NCI-H460 (cell line): ENCODE data around the gene MED25. TPM values are rescaled to one million over a fixed set of nuclear protein-coding genes. Genes with fewer than 3 reads are reported as not detected.
A peak's percentile ranks its signal among the peaks of the same experiment; 100 is the strongest.

Experiments used
- DNase-seq: peaks from one replicate; pipeline ENCODE4 v3.0.0-alpha.2; 2016; ENCODE audit warnings: low read depth; ENCODE audit errors: extremely low read depth
- polyA plus RNA-seq: library from polyadenylated mRNA; depleted of rRNA; stranded (reverse); fragments of >200 nt; gene quantifications from 2 replicates; pipeline ENCODE4 v1.2.3, GENCODE V29; 2014; cell fraction: nucleus; rRNA removed
- total RNA-seq: library from RNA; depleted of rRNA; stranded (reverse); fragments of >200 nt; shearing (Covaris generic); gene quantifications from 2 replicates; pipeline ENCODE4 v1.2.3, GENCODE V29; 2014; rRNA removed

Gene MED25
- total RNA-seq = 12.5 and 13.4 TPM in 2 replicates
- 25.2 and 31.3 TPM in 2 replicates for polyA plus RNA-seq

- peak; percentile 67 for DNase-seq
These were observed at the start of gene MED25 for GRCh38 chr19:49817964-49818648. Gene MED25 (plus strand): TSS chr19:49818289. CDS start chr19:49818342, 53 bp downstream.

- DNase-seq = no peak
These were observed 47.6 kb upstream of the MED25 start for GRCh38 chr19:49770529-49770928.

- DNase-seq = no peak
These were observed 46.4 kb upstream of the MED25 start for GRCh38 chr19:49771674-49772139.

- no peak for DNase-seq
These were observed 45.1 kb upstream of the MED25 start for GRCh38 chr19:49772850-49773432.

GRCh38 chr19:49773663-49774350 lies 44.3 kb upstream of the MED25 start:
- no peak for DNase-seq

GRCh38 chr19:49774969-49775368 lies 43.1 kb upstream of the MED25 start:
- DNase-seq = no peak

- no peak for DNase-seq
These were observed 42.2 kb upstream of the MED25 start for GRCh38 chr19:49775742-49776370.

- DNase-seq = no peak
These were observed 41.7 kb upstream of the MED25 start for GRCh38 chr19:49776371-49776764.

GRCh38 chr19:49779731-49780555 lies 38.1 kb upstream of the MED25 start:
- DNase-seq = no peak

GRCh38 chr19:49780861-49781260 lies 37.2 kb upstream of the MED25 start:
- DNase-seq = no peak

- DNase-seq = no peak
These were observed 36.7 kb upstream of the MED25 start for GRCh38 chr19:49781394-49781793.

GRCh38 chr19:49782515-49782914 lies 35.6 kb upstream of the MED25 start:
- no peak for DNase-seq

- no peak for DNase-seq
These were observed 31.7 kb upstream of the MED25 start for GRCh38 chr19:49786376-49786820.

- no peak for DNase-seq
These were observed 30.3 kb upstream of the MED25 start for GRCh38 chr19:49787746-49788145.

GRCh38 chr19:49788857-49789256 lies 29.2 kb upstream of the MED25 start:
- no peak for DNase-seq

GRCh38 chr19:49790866-49791265 lies 27.2 kb upstream of the MED25 start:
- no peak for DNase-seq

- DNase-seq = no peak
These were observed 26.2 kb upstream of the MED25 start for GRCh38 chr19:49791776-49792445.

GRCh38 chr19:49792829-49793560 lies 25.1 kb upstream of the MED25 start:
- no peak for DNase-seq

GRCh38 chr19:49793561-49793840 lies 24.6 kb upstream of the MED25 start:
- no peak for DNase-seq
